GM12801 (cell line): ENCODE data around the gene EEF1A2.

Source experiments
- TF ChIP-seq, protein P1 (sequence below): IDR thresholded peaks from one replicate; pipeline ENCODE4 v1.5.1; 2011; ENCODE audit warnings: control low read depth; ENCODE audit not compliant: insufficient read length; ENCODE audit errors: extremely low read depth

Gene EEF1A2

GRCh38 chr20:63534831-63535651, 36.2 kb upstream of the EEF1A2 start:
- TF ChIP-seq, protein P1, sequence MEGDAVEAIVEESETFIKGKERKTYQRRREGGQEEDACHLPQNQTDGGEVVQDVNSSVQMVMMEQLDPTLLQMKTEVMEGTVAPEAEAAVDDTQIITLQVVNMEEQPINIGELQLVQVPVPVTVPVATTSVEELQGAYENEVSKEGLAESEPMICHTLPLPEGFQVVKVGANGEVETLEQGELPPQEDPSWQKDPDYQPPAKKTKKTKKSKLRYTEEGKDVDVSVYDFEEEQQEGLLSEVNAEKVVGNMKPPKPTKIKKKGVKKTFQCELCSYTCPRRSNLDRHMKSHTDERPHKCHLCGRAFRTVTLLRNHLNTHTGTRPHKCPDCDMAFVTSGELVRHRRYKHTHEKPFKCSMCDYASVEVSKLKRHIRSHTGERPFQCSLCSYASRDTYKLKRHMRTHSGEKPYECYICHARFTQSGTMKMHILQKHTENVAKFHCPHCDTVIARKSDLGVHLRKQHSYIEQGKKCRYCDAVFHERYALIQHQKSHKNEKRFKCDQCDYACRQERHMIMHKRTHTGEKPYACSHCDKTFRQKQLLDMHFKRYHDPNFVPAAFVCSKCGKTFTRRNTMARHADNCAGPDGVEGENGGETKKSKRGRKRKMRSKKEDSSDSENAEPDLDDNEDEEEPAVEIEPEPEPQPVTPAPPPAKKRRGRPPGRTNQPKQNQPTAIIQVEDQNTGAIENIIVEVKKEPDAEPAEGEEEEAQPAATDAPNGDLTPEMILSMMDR = no peak

- TF ChIP-seq, protein P1 = no peak
Observed at GRCh38 chr20:63534427-63534830, 35.5 kb upstream of the EEF1A2 start.

GRCh38 chr20:63533871-63534393, 35.0 kb upstream of the EEF1A2 start:
- TF ChIP-seq, protein P1 = no peak

DNA sequence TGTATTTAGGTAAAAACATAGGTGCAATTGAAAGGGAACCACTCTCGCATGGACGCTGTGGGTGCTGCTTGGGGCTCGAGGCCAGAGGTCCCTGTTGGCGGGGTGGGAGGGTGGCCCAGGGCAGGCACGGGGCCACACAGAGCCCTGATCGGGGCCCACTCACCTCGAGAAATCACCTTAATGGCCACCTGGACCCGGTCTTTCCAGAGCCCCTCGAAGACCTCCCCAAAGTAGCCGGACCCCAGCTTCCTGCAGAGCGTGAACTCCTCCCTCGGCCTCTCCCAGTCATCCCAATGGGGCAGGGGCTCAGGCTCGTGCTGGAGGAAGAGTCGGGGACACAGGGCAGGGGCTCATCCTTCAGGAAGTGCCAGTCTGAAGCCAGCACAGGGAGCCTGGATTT, 34.5 kb upstream of the EEF1A2 start:
- TF ChIP-seq, protein P1 = no peak

- TF ChIP-seq, protein P1 = no peak
Observed at GRCh38 chr20:63532449-63532971, 33.6 kb upstream of the EEF1A2 start.

DNA sequence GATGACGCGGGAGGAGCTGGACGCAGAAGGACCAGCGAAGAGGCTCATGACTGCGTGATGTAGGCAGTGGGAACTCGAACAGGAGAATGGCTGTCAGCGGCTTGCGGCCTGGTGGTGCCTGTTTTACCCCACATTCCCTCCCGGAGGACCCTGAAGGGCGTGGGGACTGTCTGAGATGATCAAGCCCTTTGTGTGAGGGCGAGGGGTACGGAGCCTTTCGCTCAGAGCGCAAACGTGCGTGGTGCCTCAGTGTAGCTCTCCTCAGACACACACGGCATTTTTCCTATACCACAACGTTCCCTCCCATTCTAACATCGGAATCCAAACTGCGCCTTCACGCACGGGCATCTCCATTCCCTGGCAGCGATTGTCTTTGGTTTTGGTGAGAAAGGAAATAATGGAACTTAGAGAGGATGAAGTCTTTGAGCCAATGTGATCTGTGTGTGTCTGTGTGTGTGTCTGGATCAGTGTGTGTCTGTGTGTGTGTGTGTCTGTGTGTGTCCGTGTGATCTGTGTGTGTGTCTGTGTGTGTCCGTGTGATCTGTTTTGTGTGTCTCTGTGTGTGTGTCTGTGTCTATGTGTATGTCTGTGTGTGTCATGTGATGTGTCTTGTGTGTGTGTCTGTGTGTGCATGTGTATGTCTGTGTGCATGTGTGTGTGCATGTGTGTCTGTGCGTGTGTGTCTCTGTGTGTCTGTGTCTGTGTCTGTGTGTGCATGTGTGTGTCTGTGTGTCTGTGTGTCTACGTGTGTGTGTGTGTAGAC, 33.0 kb upstream of the EEF1A2 start:
- TF ChIP-seq, protein P1 = no peak

GRCh38 chr20:63530788-63531160, 31.9 kb upstream of the EEF1A2 start:
- TF ChIP-seq, protein P1 = no peak
